GM23338 (cell line): Measurements from ENCODE around the gene DGKB. TPM values are rescaled to one million over a fixed set of nuclear protein-coding genes. Genes with fewer than 3 reads are reported as not detected.

ENCODE experiments used
- ATAC-seq: fragments of 200-7000 bp; cut with Tn5 transposase; 3 replicates; pipeline ENCODE4 v1.9.1; 2020
- DNase-seq: peaks from one replicate; pipeline ENCODE4 v3.0.0-alpha.2; 2015; ENCODE audit warnings: low spot score
- H2AFZ ChIP-seq: fragments of 200-600 bp; sonication (generic); 2 replicates; pipeline ENCODE4 v1.8.0; 2016; ENCODE audit warnings: antibody characterized with exemption, mild to moderate bottlenecking, moderate library complexity
- H3F3A ChIP-seq: fragments of 200-600 bp; sonication (generic); replicated peaks from 2 replicates; pipeline ENCODE4 v1.8.0; 2017; ENCODE audit warnings: antibody characterized with exemption, mixed run types, low read depth
- H3K27ac ChIP-seq: fragments of 200-600 bp; sonication (generic); 2 replicates; pipeline ENCODE4 v1.6.1; 2016; ENCODE audit warnings: low read depth
- H3K27me3 ChIP-seq: fragments of 200-600 bp; sonication (generic); 2 replicates; pipeline ENCODE4 v1.8.0; 2016; ENCODE audit warnings: mild to moderate bottlenecking, mixed run types, moderate library complexity; ENCODE audit not compliant: insufficient read depth
- H3K36me3 ChIP-seq: fragments of 200-600 bp; sonication (generic); 2 replicates; pipeline ENCODE4 v1.8.0; 2016; ENCODE audit warnings: mild to moderate bottlenecking; ENCODE audit not compliant: insufficient read depth
- H3K4me1 ChIP-seq: fragments of 200-600 bp; sonication (generic); 2 replicates; pipeline ENCODE4 v1.8.0; 2016; ENCODE audit warnings: mild to moderate bottlenecking, moderate library complexity; ENCODE audit not compliant: insufficient read depth
- H3K4me2 ChIP-seq: fragments of 200-600 bp; sonication (generic); 2 replicates; pipeline ENCODE4 v1.7.1; 2017; ENCODE audit warnings: mixed run types
- H3K4me3 ChIP-seq: fragments of 200-600 bp; sonication (generic); 2 replicates; pipeline ENCODE4 v1.6.1; 2016; ENCODE audit warnings: mixed run types
- H3K79me2 ChIP-seq: fragments of 200-600 bp; sonication (generic); replicated peaks from 2 replicates; pipeline ENCODE4 v1.8.0; 2017; ENCODE audit warnings: mild to moderate bottlenecking; ENCODE audit not compliant: insufficient read depth
- H3K9me2 ChIP-seq: fragments of 200-600 bp; sonication (generic); 2 replicates; pipeline ENCODE4 v1.8.0; 2017; ENCODE audit not compliant: insufficient read depth
- H4K20me1 ChIP-seq: fragments of 200-600 bp; sonication (generic); replicated peaks from 2 replicates; pipeline ENCODE4 v1.8.0; 2017; ENCODE audit warnings: mild to moderate bottlenecking; ENCODE audit not compliant: insufficient read depth
- H3K27ac Mint-ChIP-seq: 2 replicates; pipeline ENCODE4 v1.8.0; 2020; ENCODE audit warnings: inconsistent platforms, mild to moderate bottlenecking, moderate library complexity, mixed read lengths
- H3K27me3 Mint-ChIP-seq: 3 replicates; pipeline ENCODE4 v1.8.0; 2022; ENCODE audit warnings: low read depth, mild to moderate bottlenecking, moderate library complexity, mixed read lengths, inconsistent platforms; ENCODE audit not compliant: insufficient read depth, poor library complexity
- H3K36me3 Mint-ChIP-seq: 3 replicates; pipeline ENCODE4 v1.8.0; 2021; ENCODE audit warnings: low read depth, mild to moderate bottlenecking, inconsistent platforms, moderate library complexity, mixed read lengths
- H3K4me1 Mint-ChIP-seq: 3 replicates; pipeline ENCODE4 v1.8.0; 2020; ENCODE audit warnings: mild to moderate bottlenecking, inconsistent platforms, mixed read lengths
- H3K4me3 Mint-ChIP-seq: 3 replicates; pipeline ENCODE4 v1.8.0; 2021; ENCODE audit warnings: moderate library complexity, mild to moderate bottlenecking, inconsistent platforms, mixed read lengths
- H3K9me3 Mint-ChIP-seq: 3 replicates; pipeline ENCODE4 v1.8.0; 2020; ENCODE audit warnings: moderate library complexity, mild to moderate bottlenecking, inconsistent platforms, mixed read lengths
- CREB1 ChIP-seq: fragments of 250-450 bp; sonication (Bioruptor Pico); IDR thresholded peaks from 2 replicates; pipeline ENCODE4 v1.5.0; 2020; ENCODE audit warnings: low read depth, mild to moderate bottlenecking, moderate library complexity
- EZH2phosphoT487 ChIP-seq: fragments of 200-600 bp; sonication (generic); IDR thresholded peaks from one replicate; pipeline ENCODE4 v1.8.1; 2018; ENCODE audit warnings: antibody characterized with exemption; ENCODE audit not compliant: unreplicated experiment
- JUNB ChIP-seq: IDR thresholded peaks from one replicate; pipeline ENCODE4 v1.6.1; 2016; ENCODE audit warnings: antibody characterized with exemption; ENCODE audit not compliant: unreplicated experiment
- NANOG ChIP-seq: IDR thresholded peaks from 2 replicates; pipeline ENCODE4 v1.6.1; 2016; ENCODE audit warnings: antibody characterized with exemption, borderline replicate concordance
- POLR2AphosphoS5 ChIP-seq: IDR thresholded peaks from 2 replicates; pipeline ENCODE4 v1.6.1; 2016; ENCODE audit warnings: antibody characterized with exemption, low read depth
- STAT1 ChIP-seq: IDR thresholded peaks from one replicate; pipeline ENCODE4 v1.6.1; 2016; ENCODE audit warnings: antibody characterized with exemption; ENCODE audit not compliant: unreplicated experiment
- ZNF331 ChIP-seq: fragments of 250-450 bp; sonication (Bioruptor Pico); IDR thresholded peaks from 2 replicates; pipeline ENCODE4 v1.5.0; 2020; ENCODE audit warnings: low read depth, mild to moderate bottlenecking, moderate library complexity
- polyA plus RNA-seq: library from polyadenylated mRNA; unstranded; fragments of >200 nt; fragmentation: Nextera tagmentation; extraction: Ambion mirVana; gene quantifications from 2 replicates; pipeline ENCODE4 v1.2.1, GENCODE V29; 2016
- total RNA-seq: library from RNA; depleted of rRNA; stranded (reverse); fragments of >200 nt; shearing (Covaris generic); gene quantifications from 2 replicates; pipeline ENCODE4 v1.2.3, GENCODE V29; 2014
- TF ChIP-seq, protein P1 (sequence below): IDR thresholded peaks from one replicate; pipeline ENCODE4 v1.6.1; 2018; ENCODE audit warnings: antibody characterized with exemption; ENCODE audit not compliant: unreplicated experiment
- TF ChIP-seq, protein P2 (sequence below), 2 experiments: fragments of 200-600 bp in 1 of 2; sonication (generic) in 1 of 2; conservative IDR thresholded peaks; 2 replicates each; pipeline versions ENCODE4 v1.5.1 to v1.6.1; 2016 to 2017; ENCODE audit warnings: antibody characterized with exemption in 2 of 2, low read depth in 2 of 2, mild to moderate bottlenecking in 2 of 2, moderate library complexity in 1 of 2
- TF ChIP-seq, protein P3 (sequence below): fragments of 250-450 bp; sonication (Bioruptor Pico); IDR thresholded peaks from 2 replicates; pipeline ENCODE4 v1.5.0; 2020; ENCODE audit warnings: mild to moderate bottlenecking, moderate library complexity

Gene DGKB
- total and polyA plus RNA-seq, 2 experiments from 2014 or later, result 4.8 to 11.5 TPM

DNA sequence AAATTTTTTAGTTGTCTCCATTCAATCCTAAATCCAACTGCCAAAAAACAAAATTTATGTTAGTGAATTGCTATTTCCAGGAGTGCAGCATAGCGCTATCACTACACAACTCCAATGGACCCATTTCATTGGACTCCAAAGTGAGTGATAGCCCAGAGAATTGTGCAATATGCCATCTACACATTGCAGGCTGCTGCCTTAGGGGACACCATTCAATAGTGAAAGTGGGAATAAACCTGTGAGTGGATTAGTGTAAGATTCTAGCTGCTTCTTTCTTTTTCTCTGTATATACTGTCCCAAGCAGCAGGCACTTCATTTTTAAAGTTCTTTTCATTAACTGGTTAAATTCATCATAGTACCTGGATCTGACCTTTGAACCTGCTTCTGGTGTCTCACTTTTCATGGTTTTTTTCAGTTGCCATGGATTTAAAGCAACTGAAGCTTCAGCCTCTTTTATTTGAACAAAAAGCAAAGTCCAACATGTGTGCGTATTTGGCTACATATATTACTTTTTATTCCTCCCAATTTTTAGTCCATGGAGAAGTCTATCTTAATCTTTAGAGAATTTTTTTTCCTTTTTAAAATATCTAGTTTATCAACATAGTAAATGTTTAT, 97.3 kb downstream of the DGKB start (continued):
- TF ChIP-seq, protein P1, sequence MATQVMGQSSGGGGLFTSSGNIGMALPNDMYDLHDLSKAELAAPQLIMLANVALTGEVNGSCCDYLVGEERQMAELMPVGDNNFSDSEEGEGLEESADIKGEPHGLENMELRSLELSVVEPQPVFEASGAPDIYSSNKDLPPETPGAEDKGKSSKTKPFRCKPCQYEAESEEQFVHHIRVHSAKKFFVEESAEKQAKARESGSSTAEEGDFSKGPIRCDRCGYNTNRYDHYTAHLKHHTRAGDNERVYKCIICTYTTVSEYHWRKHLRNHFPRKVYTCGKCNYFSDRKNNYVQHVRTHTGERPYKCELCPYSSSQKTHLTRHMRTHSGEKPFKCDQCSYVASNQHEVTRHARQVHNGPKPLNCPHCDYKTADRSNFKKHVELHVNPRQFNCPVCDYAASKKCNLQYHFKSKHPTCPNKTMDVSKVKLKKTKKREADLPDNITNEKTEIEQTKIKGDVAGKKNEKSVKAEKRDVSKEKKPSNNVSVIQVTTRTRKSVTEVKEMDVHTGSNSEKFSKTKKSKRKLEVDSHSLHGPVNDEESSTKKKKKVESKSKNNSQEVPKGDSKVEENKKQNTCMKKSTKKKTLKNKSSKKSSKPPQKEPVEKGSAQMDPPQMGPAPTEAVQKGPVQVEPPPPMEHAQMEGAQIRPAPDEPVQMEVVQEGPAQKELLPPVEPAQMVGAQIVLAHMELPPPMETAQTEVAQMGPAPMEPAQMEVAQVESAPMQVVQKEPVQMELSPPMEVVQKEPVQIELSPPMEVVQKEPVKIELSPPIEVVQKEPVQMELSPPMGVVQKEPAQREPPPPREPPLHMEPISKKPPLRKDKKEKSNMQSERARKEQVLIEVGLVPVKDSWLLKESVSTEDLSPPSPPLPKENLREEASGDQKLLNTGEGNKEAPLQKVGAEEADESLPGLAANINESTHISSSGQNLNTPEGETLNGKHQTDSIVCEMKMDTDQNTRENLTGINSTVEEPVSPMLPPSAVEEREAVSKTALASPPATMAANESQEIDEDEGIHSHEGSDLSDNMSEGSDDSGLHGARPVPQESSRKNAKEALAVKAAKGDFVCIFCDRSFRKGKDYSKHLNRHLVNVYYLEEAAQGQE, result no peak
- no peak for TF ChIP-seq ZNF331
- no peak for TF ChIP-seq CREB1 (CRISPR knock-in tag)
- no peak for TF ChIP-seq EZH2phosphoT487

DNA sequence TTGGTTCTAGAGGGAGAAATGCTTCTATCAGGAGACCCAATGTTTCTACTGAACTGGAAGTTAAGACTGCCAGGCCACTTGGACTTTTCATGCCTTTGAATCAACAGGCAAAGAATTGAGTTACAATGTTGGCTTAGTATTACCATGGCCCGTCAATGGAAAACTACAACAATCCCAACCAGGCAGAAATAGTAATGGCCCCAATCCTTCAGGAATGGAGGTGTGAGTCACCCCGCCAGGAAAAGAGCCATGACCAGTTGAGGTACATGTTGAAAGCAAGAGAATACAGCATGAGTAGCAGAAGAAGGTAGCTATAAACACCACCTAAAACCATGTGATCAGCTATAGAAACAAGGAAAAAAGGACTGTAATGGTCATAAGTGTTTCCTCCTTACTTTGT, 101.9 kb downstream of the DGKB start:
- ATAC-seq (no peak), DNase-seq (no peak)
- no peak overlapping the region for H3K4me3 ChIP-seq
- Mint-ChIP-seq H3K4me3 (no peak overlapping the region), H3K27me3 (peaks cover 1% of the 10 kb centered on the region), H3K27ac (no peak overlapping the region), H3K36me3 (peaks cover 20% of the 10 kb centered on the region; the same call in 2 of the 3 replicates), H3K9me3 (peaks cover 8% of the 10 kb centered on the region), H3K4me1 (no peaks in the 10 kb centered on the region)
- no peak overlapping the region for H2AFZ ChIP-seq
- H3K4me2 ChIP-seq, result no peak overlapping the region
- H3F3A ChIP-seq, result no peaks in the 10 kb centered on the region
- H3K4me1 ChIP-seq, result no peaks in the 10 kb centered on the region
- no peaks in the 10 kb centered on the region; the same call in 1 of the 2 replicates for H3K36me3 ChIP-seq
- H3K79me2 ChIP-seq, result no peaks in the 10 kb centered on the region
- no peaks in the 10 kb centered on the region for H4K20me1 ChIP-seq
- H3K27me3 ChIP-seq, result no peaks in the 10 kb centered on the region
- no peak overlapping the region for H3K27ac ChIP-seq
- peaks cover 34% of the 10 kb centered on the region for H3K9me2 ChIP-seq
- TF ChIP-seq, protein P1, result no peak
- TF ChIP-seq, protein P2, sequence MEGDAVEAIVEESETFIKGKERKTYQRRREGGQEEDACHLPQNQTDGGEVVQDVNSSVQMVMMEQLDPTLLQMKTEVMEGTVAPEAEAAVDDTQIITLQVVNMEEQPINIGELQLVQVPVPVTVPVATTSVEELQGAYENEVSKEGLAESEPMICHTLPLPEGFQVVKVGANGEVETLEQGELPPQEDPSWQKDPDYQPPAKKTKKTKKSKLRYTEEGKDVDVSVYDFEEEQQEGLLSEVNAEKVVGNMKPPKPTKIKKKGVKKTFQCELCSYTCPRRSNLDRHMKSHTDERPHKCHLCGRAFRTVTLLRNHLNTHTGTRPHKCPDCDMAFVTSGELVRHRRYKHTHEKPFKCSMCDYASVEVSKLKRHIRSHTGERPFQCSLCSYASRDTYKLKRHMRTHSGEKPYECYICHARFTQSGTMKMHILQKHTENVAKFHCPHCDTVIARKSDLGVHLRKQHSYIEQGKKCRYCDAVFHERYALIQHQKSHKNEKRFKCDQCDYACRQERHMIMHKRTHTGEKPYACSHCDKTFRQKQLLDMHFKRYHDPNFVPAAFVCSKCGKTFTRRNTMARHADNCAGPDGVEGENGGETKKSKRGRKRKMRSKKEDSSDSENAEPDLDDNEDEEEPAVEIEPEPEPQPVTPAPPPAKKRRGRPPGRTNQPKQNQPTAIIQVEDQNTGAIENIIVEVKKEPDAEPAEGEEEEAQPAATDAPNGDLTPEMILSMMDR (conservative IDR thresholded peaks at IDR 0.05; ENCODE audit: low read depth in 2 of 2), result no peak
- TF ChIP-seq POLR2AphosphoS5, result no peak
- TF ChIP-seq STAT1, result no peak
- TF ChIP-seq, protein P3, sequence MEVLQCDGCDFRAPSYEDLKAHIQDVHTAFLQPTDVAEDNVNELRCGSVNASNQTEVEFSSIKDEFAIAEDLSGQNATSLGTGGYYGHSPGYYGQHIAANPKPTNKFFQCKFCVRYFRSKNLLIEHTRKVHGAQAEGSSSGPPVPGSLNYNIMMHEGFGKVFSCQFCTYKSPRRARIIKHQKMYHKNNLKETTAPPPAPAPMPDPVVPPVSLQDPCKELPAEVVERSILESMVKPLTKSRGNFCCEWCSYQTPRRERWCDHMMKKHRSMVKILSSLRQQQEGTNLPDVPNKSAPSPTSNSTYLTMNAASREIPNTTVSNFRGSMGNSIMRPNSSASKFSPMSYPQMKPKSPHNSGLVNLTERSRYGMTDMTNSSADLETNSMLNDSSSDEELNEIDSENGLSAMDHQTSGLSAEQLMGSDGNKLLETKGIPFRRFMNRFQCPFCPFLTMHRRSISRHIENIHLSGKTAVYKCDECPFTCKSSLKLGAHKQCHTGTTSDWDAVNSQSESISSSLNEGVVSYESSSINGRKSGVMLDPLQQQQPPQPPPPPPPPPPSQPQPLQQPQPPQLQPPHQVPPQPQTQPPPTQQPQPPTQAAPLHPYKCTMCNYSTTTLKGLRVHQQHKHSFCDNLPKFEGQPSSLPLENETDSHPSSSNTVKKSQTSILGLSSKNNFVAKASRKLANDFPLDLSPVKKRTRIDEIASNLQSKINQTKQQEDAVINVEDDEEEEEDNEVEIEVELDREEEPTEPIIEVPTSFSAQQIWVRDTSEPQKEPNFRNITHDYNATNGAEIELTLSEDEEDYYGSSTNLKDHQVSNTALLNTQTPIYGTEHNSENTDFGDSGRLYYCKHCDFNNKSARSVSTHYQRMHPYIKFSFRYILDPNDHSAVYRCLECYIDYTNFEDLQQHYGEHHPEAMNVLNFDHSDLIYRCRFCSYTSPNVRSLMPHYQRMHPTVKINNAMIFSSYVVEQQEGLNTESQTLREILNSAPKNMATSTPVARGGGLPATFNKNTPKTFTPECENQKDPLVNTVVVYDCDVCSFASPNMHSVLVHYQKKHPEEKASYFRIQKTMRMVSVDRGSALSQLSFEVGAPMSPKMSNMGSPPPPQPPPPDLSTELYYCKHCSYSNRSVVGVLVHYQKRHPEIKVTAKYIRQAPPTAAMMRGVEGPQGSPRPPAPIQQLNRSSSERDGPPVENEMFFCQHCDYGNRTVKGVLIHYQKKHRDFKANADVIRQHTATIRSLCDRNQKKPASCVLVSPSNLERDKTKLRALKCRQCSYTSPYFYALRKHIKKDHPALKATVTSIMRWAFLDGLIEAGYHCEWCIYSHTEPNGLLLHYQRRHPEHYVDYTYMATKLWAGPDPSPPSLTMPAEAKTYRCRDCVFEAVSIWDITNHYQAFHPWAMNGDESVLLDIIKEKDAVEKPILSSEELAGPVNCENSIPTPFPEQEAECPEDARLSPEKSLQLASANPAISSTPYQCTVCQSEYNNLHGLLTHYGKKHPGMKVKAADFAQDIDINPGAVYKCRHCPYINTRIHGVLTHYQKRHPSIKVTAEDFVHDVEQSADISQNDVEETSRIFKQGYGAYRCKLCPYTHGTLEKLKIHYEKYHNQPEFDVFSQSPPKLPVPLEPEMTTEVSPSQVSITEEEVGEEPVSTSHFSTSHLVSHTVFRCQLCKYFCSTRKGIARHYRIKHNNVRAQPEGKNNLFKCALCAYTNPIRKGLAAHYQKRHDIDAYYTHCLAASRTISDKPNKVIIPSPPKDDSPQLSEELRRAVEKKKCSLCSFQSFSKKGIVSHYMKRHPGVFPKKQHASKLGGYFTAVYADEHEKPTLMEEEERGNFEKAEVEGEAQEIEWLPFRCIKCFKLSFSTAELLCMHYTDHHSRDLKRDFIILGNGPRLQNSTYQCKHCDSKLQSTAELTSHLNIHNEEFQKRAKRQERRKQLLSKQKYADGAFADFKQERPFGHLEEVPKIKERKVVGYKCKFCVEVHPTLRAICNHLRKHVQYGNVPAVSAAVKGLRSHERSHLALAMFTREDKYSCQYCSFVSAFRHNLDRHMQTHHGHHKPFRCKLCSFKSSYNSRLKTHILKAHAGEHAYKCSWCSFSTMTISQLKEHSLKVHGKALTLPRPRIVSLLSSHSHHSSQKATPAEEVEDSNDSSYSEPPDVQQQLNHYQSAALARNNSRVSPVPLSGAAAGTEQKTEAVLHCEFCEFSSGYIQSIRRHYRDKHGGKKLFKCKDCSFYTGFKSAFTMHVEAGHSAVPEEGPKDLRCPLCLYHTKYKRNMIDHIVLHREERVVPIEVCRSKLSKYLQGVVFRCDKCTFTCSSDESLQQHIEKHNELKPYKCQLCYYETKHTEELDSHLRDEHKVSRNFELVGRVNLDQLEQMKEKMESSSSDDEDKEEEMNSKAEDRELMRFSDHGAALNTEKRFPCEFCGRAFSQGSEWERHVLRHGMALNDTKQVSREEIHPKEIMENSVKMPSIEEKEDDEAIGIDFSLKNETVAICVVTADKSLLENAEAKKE (CRISPR knock-in tag), result no peak
- no peak for TF ChIP-seq EZH2phosphoT487
- no peak for TF ChIP-seq JUNB
- TF ChIP-seq NANOG, result no peak
